KMS-11 (cell line): Measurements from ENCODE around the gene KNSTRN.

Experiments
- H2AFZ ChIP-seq: fragments of 200-600 bp; sonication (generic); 2 replicates; pipeline ENCODE4 v1.6.1; 2016; ENCODE audit warnings: antibody characterized with exemption, mixed run types, low read depth
- H3K27ac ChIP-seq: fragments of 200-600 bp; sonication (generic); 2 replicates; pipeline ENCODE4 v1.6.1; 2016; ENCODE audit warnings: mild to moderate bottlenecking, mixed run types
- H3K27me3 ChIP-seq: fragments of 200-600 bp; sonication (generic); 2 replicates; pipeline ENCODE4 v1.6.1; 2017; ENCODE audit warnings: mild to moderate bottlenecking, low read depth, mixed run types, moderate library complexity; ENCODE audit not compliant: insufficient read depth
- H3K36me3 ChIP-seq: fragments of 200-600 bp; sonication (generic); 2 replicates; pipeline ENCODE4 v1.6.1; 2017; ENCODE audit warnings: mild to moderate bottlenecking, mixed run types; ENCODE audit not compliant: insufficient read depth
- H3K4me1 ChIP-seq: fragments of 200-600 bp; sonication (generic); 2 replicates; pipeline ENCODE4 v1.6.1; 2016; ENCODE audit warnings: mild to moderate bottlenecking, low read depth, mixed run types; ENCODE audit not compliant: poor library complexity, severe bottlenecking
- H3K4me2 ChIP-seq: fragments of 200-600 bp; sonication (generic); 2 replicates; pipeline ENCODE4 v1.7.0; 2016; ENCODE audit warnings: mild to moderate bottlenecking, mixed run types
- H3K4me3 ChIP-seq: fragments of 200-600 bp; sonication (generic); IDR thresholded peaks from 2 replicates; pipeline ENCODE4 v1.6.1; 2017; ENCODE audit warnings: low read depth, low read length, mixed read lengths; ENCODE audit not compliant: insufficient read depth
- H3K79me2 ChIP-seq: fragments of 200-600 bp; sonication (generic); 2 replicates; pipeline ENCODE4 v1.6.1; 2016; ENCODE audit warnings: low read depth, mixed run types; ENCODE audit not compliant: insufficient read depth
- H3K9ac ChIP-seq: fragments of 200-600 bp; sonication (generic); 2 replicates; pipeline ENCODE4 v1.6.1; 2016; ENCODE audit warnings: mild to moderate bottlenecking, mixed run types
- H4K20me1 ChIP-seq: fragments of 200-600 bp; sonication (generic); 2 replicates; pipeline ENCODE4 v1.6.1; 2016; ENCODE audit warnings: mild to moderate bottlenecking, mixed run types; ENCODE audit not compliant: insufficient read depth
- CTCF ChIP-seq: fragments of 200-600 bp; sonication (generic); conservative IDR thresholded peaks from 2 replicates; pipeline ENCODE4 v1.6.1; 2017; ENCODE audit warnings: low read depth, mild to moderate bottlenecking, antibody characterized with exemption, low read length, moderate library complexity, mixed read lengths

Gene KNSTRN

GRCh38 chr15:40418126-40418525 lies 35.6 kb downstream of the KNSTRN start:
- H3K36me3 ChIP-seq, result no peaks in the 10 kb centered on the region
- H3K4me1 ChIP-seq, result no peaks in the 10 kb centered on the region
- no peaks in the 10 kb centered on the region for H4K20me1 ChIP-seq
- no peak overlapping the region for H3K4me3 ChIP-seq
- no peak overlapping the region for H2AFZ ChIP-seq
- H3K27me3 ChIP-seq, result no peaks in the 10 kb centered on the region
- H3K79me2 ChIP-seq, result no peaks in the 10 kb centered on the region
- no peak overlapping the region for H3K4me2 ChIP-seq
- no peak overlapping the region for H3K9ac ChIP-seq
- H3K27ac ChIP-seq, result no peak overlapping the region
- no peak for TF ChIP-seq CTCF

GRCh38 chr15:40420071-40420713 lies 37.7 kb downstream of the KNSTRN start:
- Histone ChIP-seq H3K79me2 (no peaks in the 10 kb centered on the region), H3K27ac (no peak overlapping the region), H4K20me1 (no peaks in the 10 kb centered on the region), H3K36me3 (no peaks in the 10 kb centered on the region), H3K27me3 (no peaks in the 10 kb centered on the region), H3K4me2 (no peak overlapping the region), H2AFZ (no peak overlapping the region), H3K4me3 (no peak overlapping the region), H3K9ac (no peak overlapping the region), H3K4me1 (no peaks in the 10 kb centered on the region)
- no peak for TF ChIP-seq CTCF

GRCh38 chr15:40420793-40421192 lies 38.3 kb downstream of the KNSTRN start:
- TF ChIP-seq CTCF, result no peak
- Histone ChIP-seq H3K4me2 (no peak overlapping the region), H3K27me3 (no peaks in the 10 kb centered on the region), H3K27ac (no peak overlapping the region), H3K36me3 (no peaks in the 10 kb centered on the region), H3K4me1 (no peaks in the 10 kb centered on the region), H2AFZ (no peak overlapping the region), H3K79me2 (no peaks in the 10 kb centered on the region), H3K4me3 (no peak overlapping the region), H3K9ac (no peak overlapping the region), H4K20me1 (no peaks in the 10 kb centered on the region)

GRCh38 chr15:40421246-40422157 lies 39.0 kb downstream of the KNSTRN start:
- Histone ChIP-seq H3K4me3 (no peak overlapping the region), H3K36me3 (no peaks in the 10 kb centered on the region), H3K4me2 (no peak overlapping the region), H3K27ac (no peak overlapping the region), H3K4me1 (no peaks in the 10 kb centered on the region), H3K27me3 (no peaks in the 10 kb centered on the region), H3K9ac (no peak overlapping the region), H2AFZ (no peak overlapping the region), H3K79me2 (no peaks in the 10 kb centered on the region), H4K20me1 (no peaks in the 10 kb centered on the region)
- no peak for TF ChIP-seq CTCF
